BJ (cell line): ENCODE measurements around the gene UNC50. TPM values are rescaled to one million over a fixed set of nuclear protein-coding genes. Genes with fewer than 3 reads are reported as not detected.

Experiments
- CTCF ChIA-PET: fragments of 350-600 bp; formaldehyde crosslinking; extraction: SDS; loops from one replicate; lab custom pipeline; 2021; ENCODE audit warnings: antibody characterized with exemption, inconsistent platforms; lab: Yijun Ruan, JAX
- POLR2A ChIA-PET: fragments of 300-600 bp; sonication (Branson Sonifier 250); formaldehyde crosslinking; extraction: SDS; loops from one replicate; lab custom pipeline; 2021; ENCODE audit warnings: antibody characterized with exemption; lab: Charles Lee
- DNase-seq: peaks from one replicate; pipeline ENCODE4 v3.0.0-alpha.2; 2011; ENCODE audit warnings: low read depth
- H3K27me3 ChIP-seq: 2 replicates; pipeline ENCODE4 v1.6.0; 2011; ENCODE audit warnings: low read length; ENCODE audit not compliant: control insufficient read depth, insufficient read depth
- H3K36me3 ChIP-seq: 2 replicates; pipeline ENCODE4 v1.5.1; 2011; ENCODE audit warnings: low read length; ENCODE audit not compliant: control insufficient read depth, insufficient read depth
- H3K4me3 ChIP-seq: 2 replicates; pipeline ENCODE4 v1.5.1; 2011; ENCODE audit warnings: low read depth, mild to moderate bottlenecking, control low read depth, low read length
- polyA plus RNA-seq: library from polyadenylated mRNA; depleted of rRNA; stranded (reverse); fragments of >200 nt; gene quantifications from 2 replicates; pipeline ENCODE4 v1.2.3, GENCODE V29; 2011
- TF ChIP-seq, protein P1 (sequence below): IDR thresholded peaks from 2 replicates; pipeline ENCODE4 v1.5.1; 2011; ENCODE audit warnings: low read depth, mild to moderate bottlenecking, control low read depth, inconsistent platforms, low read length, moderate library complexity; ENCODE audit not compliant: insufficient read depth

UNC50 gene
- polyA plus RNA-seq, 1 experiment = 18.3 TPM

DNA sequence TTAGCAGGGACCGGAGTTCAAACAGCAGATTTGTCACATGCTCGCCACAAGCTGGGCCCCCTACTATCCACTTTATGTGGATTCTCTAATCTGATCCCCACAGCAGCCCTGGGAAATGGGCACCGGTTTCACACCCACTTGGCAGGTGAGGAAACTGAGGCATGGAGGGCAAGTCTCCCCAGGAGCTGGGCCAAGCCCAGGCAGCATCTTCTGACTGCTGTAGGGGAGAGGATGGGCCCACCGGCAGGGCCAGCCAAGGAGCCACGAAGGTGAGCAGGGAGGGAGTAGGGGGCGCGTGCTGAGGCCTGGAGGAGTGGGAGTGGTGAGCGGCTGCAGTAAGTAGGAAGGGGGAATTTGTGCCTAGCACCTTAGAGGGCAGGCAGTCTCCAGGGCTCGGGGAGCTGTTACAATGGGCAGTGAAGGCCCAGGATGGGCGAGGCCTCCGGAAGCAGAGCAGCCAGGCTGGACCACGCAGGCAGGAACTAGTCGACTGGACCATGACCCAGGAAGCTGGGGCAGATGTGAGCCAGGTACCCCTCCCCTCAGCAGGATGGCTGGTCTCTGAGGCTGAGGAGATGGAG, 37.2 kb upstream of the UNC50 start:
- no peak overlapping the region for H3K4me3 ChIP-seq
- peaks cover 8% of the 10 kb centered on the region for H3K36me3 ChIP-seq
- no peak for DNase-seq
- H3K27me3 ChIP-seq = no peaks in the 10 kb centered on the region
- TF ChIP-seq, protein P1, sequence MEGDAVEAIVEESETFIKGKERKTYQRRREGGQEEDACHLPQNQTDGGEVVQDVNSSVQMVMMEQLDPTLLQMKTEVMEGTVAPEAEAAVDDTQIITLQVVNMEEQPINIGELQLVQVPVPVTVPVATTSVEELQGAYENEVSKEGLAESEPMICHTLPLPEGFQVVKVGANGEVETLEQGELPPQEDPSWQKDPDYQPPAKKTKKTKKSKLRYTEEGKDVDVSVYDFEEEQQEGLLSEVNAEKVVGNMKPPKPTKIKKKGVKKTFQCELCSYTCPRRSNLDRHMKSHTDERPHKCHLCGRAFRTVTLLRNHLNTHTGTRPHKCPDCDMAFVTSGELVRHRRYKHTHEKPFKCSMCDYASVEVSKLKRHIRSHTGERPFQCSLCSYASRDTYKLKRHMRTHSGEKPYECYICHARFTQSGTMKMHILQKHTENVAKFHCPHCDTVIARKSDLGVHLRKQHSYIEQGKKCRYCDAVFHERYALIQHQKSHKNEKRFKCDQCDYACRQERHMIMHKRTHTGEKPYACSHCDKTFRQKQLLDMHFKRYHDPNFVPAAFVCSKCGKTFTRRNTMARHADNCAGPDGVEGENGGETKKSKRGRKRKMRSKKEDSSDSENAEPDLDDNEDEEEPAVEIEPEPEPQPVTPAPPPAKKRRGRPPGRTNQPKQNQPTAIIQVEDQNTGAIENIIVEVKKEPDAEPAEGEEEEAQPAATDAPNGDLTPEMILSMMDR = no peak
- ChIA-PET CTCF (interaction anchor here (0.7 kb wide), 1 partner anchor 9 kb away, joined by 4 read pairs; no protein-coding TSS in a partner anchor), POLR2A (no interaction called here)

DNA sequence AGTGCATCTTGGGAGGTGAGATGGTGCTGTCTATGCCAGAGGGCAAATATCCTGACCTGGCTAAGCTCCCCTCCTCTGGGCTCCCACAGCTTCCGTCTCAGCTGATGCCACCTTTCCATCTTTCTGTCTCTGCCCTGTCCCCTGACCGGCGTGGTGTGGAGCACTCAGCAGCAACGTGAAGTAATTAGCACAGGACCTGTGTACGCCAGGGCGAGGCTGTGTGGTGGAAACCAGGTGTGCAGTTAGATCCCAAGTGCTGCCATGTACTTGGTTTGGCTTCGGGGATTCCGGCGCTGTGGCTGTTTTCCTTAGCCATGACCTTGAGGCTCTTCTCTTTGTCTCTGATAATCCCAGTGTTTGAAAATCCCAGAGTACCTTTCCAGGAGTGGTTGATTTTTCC, 36.6 kb upstream of the UNC50 start:
- TF ChIP-seq, protein P1 = no peak
- Histone ChIP-seq H3K27me3 (no peaks in the 10 kb centered on the region), H3K4me3 (no peak overlapping the region), H3K36me3 (peaks cover 8% of the 10 kb centered on the region)
- ChIA-PET POLR2A (no interaction called here), CTCF (interaction anchor here (0.7 kb wide), 1 partner anchor 8 kb away, joined by 4 read pairs; no protein-coding TSS in a partner anchor)
- DNase-seq = no peak

DNA sequence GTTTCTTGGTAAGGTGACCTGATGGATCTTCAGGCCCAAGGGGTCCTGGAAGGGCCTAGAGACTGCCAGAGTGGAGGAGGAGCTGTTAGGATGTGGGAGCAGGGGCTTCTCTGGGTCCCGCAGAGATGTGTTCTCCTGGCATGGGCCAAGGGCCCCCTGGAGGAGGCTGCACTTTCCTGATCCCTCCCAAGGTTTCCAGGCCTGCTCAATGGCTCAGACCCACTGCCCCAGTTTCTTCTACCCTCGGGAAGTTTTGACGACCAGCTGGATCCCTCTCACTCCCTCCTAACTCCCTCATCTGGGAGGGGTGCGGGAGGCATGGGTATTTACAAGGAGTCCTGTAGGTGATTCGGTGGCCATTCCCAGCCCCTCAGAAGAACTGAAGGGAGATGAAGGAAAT, 36.2 kb upstream of the UNC50 start:
- POLR2A ChIA-PET = no interaction called here
- CTCF ChIA-PET = interaction anchor here (0.7 kb wide), 1 partner anchor 8 kb away, joined by 4 read pairs; no protein-coding TSS in a partner anchor
- Histone ChIP-seq H3K36me3 (peaks cover 8% of the 10 kb centered on the region), H3K4me3 (no peak overlapping the region), H3K27me3 (no peaks in the 10 kb centered on the region)
- TF ChIP-seq, protein P1 = no peak
- no peak for DNase-seq

DNA sequence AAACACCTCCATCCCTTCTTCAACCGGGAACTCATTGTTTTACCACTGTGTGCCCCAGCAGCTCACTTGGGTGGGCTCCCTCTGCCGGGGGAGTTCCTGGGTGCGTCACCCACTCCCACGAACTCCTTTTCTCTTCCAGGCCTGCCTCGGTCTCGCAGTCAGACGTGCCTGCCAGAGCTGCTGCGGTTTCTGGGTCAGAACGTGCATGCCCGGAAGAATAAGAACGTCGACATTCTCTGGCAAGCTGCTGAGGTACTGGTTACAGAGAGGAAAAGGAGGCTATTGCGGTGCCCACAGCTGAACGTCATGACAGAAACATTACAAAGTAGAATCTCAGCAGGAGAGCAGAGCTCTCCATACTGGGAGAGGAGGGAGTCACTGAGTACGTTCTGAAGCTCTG, 35.7 kb upstream of the UNC50 start:
- ChIA-PET POLR2A (no interaction called here), CTCF (interaction anchor here (0.9 to 1.2 kb wide), 2 partner anchors 13 to 29 kb away, joined by 3 read pairs; no protein-coding TSS in a partner anchor)
- TF ChIP-seq, protein P1 = no peak
- Histone ChIP-seq H3K36me3 (peaks cover 10% of the 10 kb centered on the region), H3K27me3 (no peaks in the 10 kb centered on the region), H3K4me3 (no peak overlapping the region)
- no peak for DNase-seq

DNA sequence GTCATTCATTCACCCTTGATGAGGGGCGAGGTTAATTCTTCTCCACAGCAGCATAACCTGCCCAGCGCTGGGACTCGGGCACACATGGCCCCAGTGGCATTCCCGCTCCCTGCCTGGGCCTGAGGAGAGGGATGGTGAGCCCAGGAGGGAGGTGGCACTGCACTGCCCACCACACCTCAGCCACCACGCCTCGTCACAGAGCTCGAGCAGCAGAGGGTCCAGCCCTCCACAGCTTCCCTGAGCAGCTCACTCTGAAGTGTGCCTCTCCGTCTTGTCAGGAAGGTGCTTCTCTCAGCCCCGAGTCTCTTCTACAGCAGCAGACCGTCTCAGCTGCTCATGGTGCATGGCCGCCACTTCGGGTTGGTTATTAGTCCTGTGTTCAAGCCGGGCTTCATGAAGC, 35.0 kb upstream of the UNC50 start:
- no peaks in the 10 kb centered on the region for H3K27me3 ChIP-seq
- H3K36me3 ChIP-seq = peaks cover 12% of the 10 kb centered on the region
- H3K4me3 ChIP-seq = no peak overlapping the region
- POLR2A ChIA-PET = no interaction called here
- TF ChIP-seq, protein P1 = no peak
- CTCF ChIA-PET = interaction anchor here (0.9 to 1.2 kb wide), 2 partner anchors 12 to 30 kb away, joined by 3 read pairs; no protein-coding TSS in a partner anchor
- DNase-seq = no peak
